OCI-LY1 (cell line): Measurements from ENCODE around the gene CNN3.

Source experiments
- EZH2 ChIP-seq: fragments of 200-600 bp; sonication (generic), shearing (Covaris generic); IDR thresholded peaks from 2 replicates; pipeline ENCODE4 v1.8.0; 2017; ENCODE audit warnings: borderline replicate concordance, mixed run types, mild to moderate bottlenecking, antibody characterized with exemption, low read length, moderate library complexity, mixed read lengths
- TF ChIP-seq, protein P1 (sequence below): fragments of 200-600 bp; sonication (generic), shearing (Covaris generic); IDR thresholded peaks from 2 replicates; pipeline ENCODE4 v1.5.1; 2017; ENCODE audit warnings: mild to moderate bottlenecking, antibody characterized with exemption, low read length, moderate library complexity, mixed read lengths

DNA sequence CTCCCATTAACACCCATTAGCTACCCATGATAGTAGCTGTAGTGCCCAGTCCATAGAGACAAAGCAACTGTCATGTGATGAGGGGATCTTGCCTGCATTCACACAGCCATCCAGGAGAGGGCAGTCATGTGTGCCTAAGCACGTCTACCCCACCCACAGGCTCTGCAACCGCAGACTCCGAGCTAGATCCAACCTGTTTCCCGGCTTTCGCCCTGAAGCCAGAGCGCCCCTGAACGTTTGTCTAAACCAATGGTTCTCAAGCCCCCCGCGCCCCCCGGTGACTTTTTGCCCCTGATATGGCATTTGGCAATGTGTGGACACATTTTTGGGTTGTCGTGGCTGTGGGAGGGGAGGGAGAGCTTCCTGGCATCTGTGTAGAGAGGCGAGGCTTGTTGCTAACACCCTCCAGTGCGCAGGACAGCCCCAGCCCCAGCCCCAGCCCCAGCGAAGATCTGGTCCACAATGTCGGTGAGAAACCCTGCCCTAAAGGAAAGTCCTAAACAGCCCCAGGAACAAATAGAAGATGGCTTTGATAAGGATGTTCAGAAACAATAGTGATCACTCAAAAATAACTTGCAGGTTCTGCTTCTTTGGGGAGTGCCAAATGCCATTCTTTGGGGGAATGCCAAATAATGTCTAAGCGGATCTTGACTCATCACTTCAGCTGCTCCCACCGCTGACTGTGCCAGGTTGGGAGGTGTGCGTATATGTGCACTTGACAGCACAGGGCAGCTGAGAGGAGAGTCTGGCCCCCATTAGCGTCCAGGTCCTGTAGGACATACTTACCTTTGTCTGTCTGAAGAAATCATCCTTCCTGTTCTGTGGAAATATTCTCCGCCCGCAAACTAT, 72.2 kb downstream of the CNN3 start:
- TF ChIP-seq, protein P1, sequence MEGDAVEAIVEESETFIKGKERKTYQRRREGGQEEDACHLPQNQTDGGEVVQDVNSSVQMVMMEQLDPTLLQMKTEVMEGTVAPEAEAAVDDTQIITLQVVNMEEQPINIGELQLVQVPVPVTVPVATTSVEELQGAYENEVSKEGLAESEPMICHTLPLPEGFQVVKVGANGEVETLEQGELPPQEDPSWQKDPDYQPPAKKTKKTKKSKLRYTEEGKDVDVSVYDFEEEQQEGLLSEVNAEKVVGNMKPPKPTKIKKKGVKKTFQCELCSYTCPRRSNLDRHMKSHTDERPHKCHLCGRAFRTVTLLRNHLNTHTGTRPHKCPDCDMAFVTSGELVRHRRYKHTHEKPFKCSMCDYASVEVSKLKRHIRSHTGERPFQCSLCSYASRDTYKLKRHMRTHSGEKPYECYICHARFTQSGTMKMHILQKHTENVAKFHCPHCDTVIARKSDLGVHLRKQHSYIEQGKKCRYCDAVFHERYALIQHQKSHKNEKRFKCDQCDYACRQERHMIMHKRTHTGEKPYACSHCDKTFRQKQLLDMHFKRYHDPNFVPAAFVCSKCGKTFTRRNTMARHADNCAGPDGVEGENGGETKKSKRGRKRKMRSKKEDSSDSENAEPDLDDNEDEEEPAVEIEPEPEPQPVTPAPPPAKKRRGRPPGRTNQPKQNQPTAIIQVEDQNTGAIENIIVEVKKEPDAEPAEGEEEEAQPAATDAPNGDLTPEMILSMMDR = peak; percentile 93
- no peak for TF ChIP-seq EZH2
